H9 (cell line): ENCODE data around the gene PSMA6. TPM values are rescaled to one million over a fixed set of nuclear protein-coding genes. Genes with fewer than 3 reads are reported as not detected.

ENCODE experiments used
- DNase-seq: peaks from one replicate; pipeline ENCODE4 v3.0.0-alpha.2; 2017
- H2AFZ ChIP-seq: one replicate; pipeline ENCODE4 v1.6.1; 2013; ENCODE audit warnings: mild to moderate bottlenecking, low read length, control low read depth, moderate library complexity
- H2AK5ac ChIP-seq: 2 replicates; pipeline ENCODE4 v1.6.1; 2013; ENCODE audit warnings: low read length, control low read depth, mixed read lengths; ENCODE audit not compliant: insufficient read length
- H2BK120ac ChIP-seq: one replicate; pipeline ENCODE4 v1.6.1; 2013; ENCODE audit warnings: low read depth, mild to moderate bottlenecking, low read length, control low read depth, inconsistent platforms; ENCODE audit not compliant: poor library complexity, severe bottlenecking
- H2BK12ac ChIP-seq: 2 replicates; pipeline ENCODE4 v1.6.1; 2013; ENCODE audit warnings: low read length, control low read depth, mixed read lengths, low read depth; ENCODE audit not compliant: insufficient read length
- H2BK15ac ChIP-seq: 2 replicates; pipeline ENCODE4 v1.6.1; 2013; ENCODE audit warnings: low read depth, low read length, control low read depth
- H2BK20ac ChIP-seq: one replicate; pipeline ENCODE4 v1.6.1; 2013; ENCODE audit warnings: low read depth, mild to moderate bottlenecking, low read length, control low read depth, inconsistent platforms; ENCODE audit not compliant: poor library complexity, severe bottlenecking
- H2BK5ac ChIP-seq: 2 replicates; pipeline ENCODE4 v1.6.1; 2013; ENCODE audit warnings: low read length, control low read depth, mixed read lengths; ENCODE audit not compliant: insufficient read length
- H3K14ac ChIP-seq: 2 replicates; pipeline ENCODE4 v1.6.1; 2013; ENCODE audit warnings: low read length, control low read depth; ENCODE audit not compliant: insufficient read depth
- H3K18ac ChIP-seq: 2 replicates; pipeline ENCODE4 v1.6.1; 2013; ENCODE audit warnings: low read depth, mild to moderate bottlenecking, mixed read lengths, low read length, control low read depth; ENCODE audit not compliant: insufficient read length
- H3K23ac ChIP-seq: 2 replicates; pipeline ENCODE4 v1.6.1; 2013; ENCODE audit warnings: low read length, control low read depth, mixed read lengths, low read depth; ENCODE audit not compliant: insufficient read length
- H3K23me2 ChIP-seq: 2 replicates; pipeline ENCODE4 v1.6.1; 2013; ENCODE audit warnings: low read depth, mild to moderate bottlenecking, mixed read lengths, low read length, control low read depth; ENCODE audit not compliant: insufficient read length, poor library complexity, severe bottlenecking
- H3K27ac ChIP-seq: 2 replicates; pipeline ENCODE4 v1.5.1; 2013; ENCODE audit warnings: low read length, control low read depth, mixed read lengths, low read depth; ENCODE audit not compliant: insufficient read length
- H3K27me3 ChIP-seq: 2 replicates; pipeline ENCODE4 v1.6.1; 2013; ENCODE audit warnings: low read length, control low read depth, inconsistent platforms; ENCODE audit not compliant: insufficient read depth
- H3K4ac ChIP-seq: 2 replicates; pipeline ENCODE4 v1.6.1; 2013; ENCODE audit warnings: low read depth, mild to moderate bottlenecking, control low read depth, inconsistent platforms, low read length, moderate library complexity
- H3K4me1 ChIP-seq: 2 replicates; pipeline ENCODE4 v1.6.1; 2013; ENCODE audit warnings: low read length, control low read depth, inconsistent platforms; ENCODE audit not compliant: insufficient read depth
- H3K4me2 ChIP-seq: 2 replicates; pipeline ENCODE4 v1.6.1; 2013; ENCODE audit warnings: low read length, control low read depth, mixed read lengths; ENCODE audit not compliant: insufficient read length, insufficient read depth
- H3K56ac ChIP-seq: 2 replicates; pipeline ENCODE4 v1.6.1; 2013; ENCODE audit warnings: low read depth, mild to moderate bottlenecking, mixed read lengths, low read length, control low read depth; ENCODE audit not compliant: insufficient read length
- H3K79me1 ChIP-seq: 2 replicates; pipeline ENCODE4 v1.6.1; 2013; ENCODE audit warnings: low read depth, mild to moderate bottlenecking, moderate library complexity, low read length, control low read depth, inconsistent platforms; ENCODE audit not compliant: insufficient read depth, poor library complexity, severe bottlenecking
- H3K79me2 ChIP-seq: 2 replicates; pipeline ENCODE4 v1.6.1; 2013; ENCODE audit warnings: low read length, control low read depth, inconsistent platforms; ENCODE audit not compliant: insufficient read depth
- H3K9ac ChIP-seq: 2 replicates; pipeline ENCODE4 v1.6.1; 2013; ENCODE audit warnings: low read length, control low read depth, mixed read lengths; ENCODE audit not compliant: insufficient read length; ENCODE audit errors: extremely low read depth
- H3K9me3 ChIP-seq: one replicate; pipeline ENCODE4 v1.6.1; 2013; ENCODE audit warnings: low read depth, low read length, inconsistent platforms; ENCODE audit not compliant: control insufficient read depth
- H3T11ph ChIP-seq: one replicate; pipeline ENCODE4 v1.6.1; 2013; ENCODE audit warnings: mild to moderate bottlenecking, low read length, control low read depth, inconsistent platforms
- H4K20me1 ChIP-seq: one replicate; pipeline ENCODE4 v1.6.1; 2013; ENCODE audit not compliant: control insufficient read depth, insufficient read length, insufficient read depth
- H4K5ac ChIP-seq: 2 replicates; pipeline ENCODE4 v1.6.1; 2013; ENCODE audit warnings: low read depth, mild to moderate bottlenecking, mixed read lengths, low read length, control low read depth; ENCODE audit not compliant: insufficient read length
- H4K8ac ChIP-seq: replicated peaks from 2 replicates; pipeline ENCODE4 v1.6.1; 2013; ENCODE audit warnings: low read length, control low read depth, mixed read lengths, low read depth; ENCODE audit not compliant: insufficient read length
- H4K91ac ChIP-seq: 2 replicates; pipeline ENCODE4 v1.6.1; 2013; ENCODE audit warnings: low read depth, mild to moderate bottlenecking, moderate library complexity, mixed read lengths, low read length, control low read depth; ENCODE audit not compliant: insufficient read length
- H3K27ac Mint-ChIP-seq, 3 experiments: 2 replicates in 2 of 3; 3 replicates in 1 of 3; pipeline ENCODE4 v1.8.0; 2020 to 2021; ENCODE audit warnings: mixed read lengths in 3 of 3, mild to moderate bottlenecking in 1 of 3, moderate library complexity in 1 of 3
- H3K27me3 Mint-ChIP-seq: 2 replicates; pipeline ENCODE4 v1.8.0; 2021; ENCODE audit warnings: low read depth, mild to moderate bottlenecking, moderate library complexity, mixed read lengths
- H3K36me3 Mint-ChIP-seq, 3 experiments: 2 replicates in 2 of 3; 3 replicates in 1 of 3; pipeline ENCODE4 v1.8.0; 2020 to 2021; ENCODE audit warnings: low read depth in 3 of 3, mixed read lengths in 3 of 3; ENCODE audit not compliant: insufficient read depth in 1 of 3
- H3K4me1 Mint-ChIP-seq, 2 experiments: 2 replicates each; pipeline ENCODE4 v1.8.0; 2020; ENCODE audit warnings: mixed read lengths in 2 of 2
- H3K4me3 Mint-ChIP-seq, 2 experiments: 2 replicates in 1 of 2; 3 replicates in 1 of 2; pipeline ENCODE4 v1.8.0; 2020 to 2021; ENCODE audit warnings: mild to moderate bottlenecking in 2 of 2, mixed read lengths in 2 of 2, moderate library complexity in 1 of 2
- H3K9me3 Mint-ChIP-seq, 2 experiments: 2 replicates in 1 of 2; 3 replicates in 1 of 2; pipeline ENCODE4 v1.8.0; 2020; ENCODE audit warnings: mild to moderate bottlenecking in 2 of 2, mixed read lengths in 2 of 2, moderate library complexity in 1 of 2
- WGBS: extraction: QIAGEN DNeasy Blood & Tissue Kit; methylation state at CpG from one replicate; pipeline ENCODE4 v1.1.7; 2013; ENCODE audit warnings: missing lambda C conversion rate, low lambda C conversion rate, mixed read lengths; ENCODE audit not compliant: insufficient read length; ENCODE audit errors: extremely low coverage; 5-methylcytosine and 5-hydroxymethylcytosine counted together
- total RNA-seq: library from RNA; stranded (reverse); gene quantifications from 2 replicates; pipeline ENCODE4 v1.2.1, GENCODE V29; 2021
- TF ChIP-seq, protein P1 (sequence below): fragments of 200-600 bp; sonication (generic); conservative IDR thresholded peaks from 3 replicates; pipeline ENCODE4 v1.8.0; 2021; ENCODE audit warnings: antibody characterized with exemption, mild to moderate bottlenecking

Gene PSMA6
- total RNA-seq, 1 experiment from 2014 or later: 255 TPM

DNA sequence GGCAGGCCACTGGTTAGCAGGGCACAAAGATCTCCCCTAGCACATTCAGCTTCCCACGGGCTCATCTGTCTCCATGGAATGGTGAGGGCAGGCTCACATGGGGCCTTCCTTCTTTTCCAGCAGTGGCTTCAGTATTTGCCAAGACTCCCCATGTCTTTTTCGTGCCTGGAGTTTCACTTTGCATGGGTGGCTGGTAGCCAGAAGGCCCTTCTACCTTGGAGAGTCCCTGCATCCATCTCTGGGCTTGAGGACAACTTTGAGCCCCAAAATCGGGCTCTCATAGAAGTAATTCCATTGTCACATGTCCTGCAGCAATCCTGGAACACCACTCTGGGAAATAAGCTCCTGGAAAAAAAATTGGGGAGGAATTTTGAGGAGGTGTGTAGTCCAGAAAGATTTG is 70.3 kb downstream of the PSMA6 start:
- H4K5ac ChIP-seq: no peak overlapping the region
- no peaks in the 10 kb centered on the region for H3K27me3 ChIP-seq
- no peaks in the 10 kb centered on the region for H4K20me1 ChIP-seq
- H3K4me2 ChIP-seq: no peak overlapping the region
- H2BK15ac ChIP-seq: no peak overlapping the region
- no peak overlapping the region for H3K27ac Mint-ChIP-seq
- H2AK5ac ChIP-seq: no peak overlapping the region
- H3K4ac ChIP-seq: no peak overlapping the region
- H3K36me3 Mint-ChIP-seq: no peaks in the 10 kb centered on the region
- no peak overlapping the region for H4K91ac ChIP-seq
- WGBS: no CpG with 5 or more reads among the region's 3 CpGs
- H3K18ac ChIP-seq: no peak overlapping the region
- H3K4me3 Mint-ChIP-seq: no peak overlapping the region
- no peak overlapping the region for H2BK20ac ChIP-seq
- H3K23me2 ChIP-seq: no peaks in the 10 kb centered on the region
- no peaks in the 10 kb centered on the region; the same call in 1 of the 2 replicates for H3K4me1 ChIP-seq
- peaks cover 7 to 9% of the 10 kb centered on the region in 2 experiments for H3K4me1 Mint-ChIP-seq
- H3K56ac ChIP-seq: no peak overlapping the region
- no peaks in the 10 kb centered on the region for H3K9me3 Mint-ChIP-seq
- H3T11ph ChIP-seq: no peak overlapping the region
- TF ChIP-seq, protein P1, sequence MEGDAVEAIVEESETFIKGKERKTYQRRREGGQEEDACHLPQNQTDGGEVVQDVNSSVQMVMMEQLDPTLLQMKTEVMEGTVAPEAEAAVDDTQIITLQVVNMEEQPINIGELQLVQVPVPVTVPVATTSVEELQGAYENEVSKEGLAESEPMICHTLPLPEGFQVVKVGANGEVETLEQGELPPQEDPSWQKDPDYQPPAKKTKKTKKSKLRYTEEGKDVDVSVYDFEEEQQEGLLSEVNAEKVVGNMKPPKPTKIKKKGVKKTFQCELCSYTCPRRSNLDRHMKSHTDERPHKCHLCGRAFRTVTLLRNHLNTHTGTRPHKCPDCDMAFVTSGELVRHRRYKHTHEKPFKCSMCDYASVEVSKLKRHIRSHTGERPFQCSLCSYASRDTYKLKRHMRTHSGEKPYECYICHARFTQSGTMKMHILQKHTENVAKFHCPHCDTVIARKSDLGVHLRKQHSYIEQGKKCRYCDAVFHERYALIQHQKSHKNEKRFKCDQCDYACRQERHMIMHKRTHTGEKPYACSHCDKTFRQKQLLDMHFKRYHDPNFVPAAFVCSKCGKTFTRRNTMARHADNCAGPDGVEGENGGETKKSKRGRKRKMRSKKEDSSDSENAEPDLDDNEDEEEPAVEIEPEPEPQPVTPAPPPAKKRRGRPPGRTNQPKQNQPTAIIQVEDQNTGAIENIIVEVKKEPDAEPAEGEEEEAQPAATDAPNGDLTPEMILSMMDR: no peak
- H2AFZ ChIP-seq: no peak overlapping the region
- no peak overlapping the region for H3K9ac ChIP-seq
- no peak overlapping the region for H2BK120ac ChIP-seq
- DNase-seq: no peak
- no peak overlapping the region for H3K23ac ChIP-seq
- H2BK12ac ChIP-seq: no peak overlapping the region
- H2BK5ac ChIP-seq: no peak overlapping the region
- no peaks in the 10 kb centered on the region for H3K79me2 ChIP-seq
- no peak overlapping the region for H4K8ac ChIP-seq
- no peaks in the 10 kb centered on the region for H3K27me3 Mint-ChIP-seq
- no peaks in the 10 kb centered on the region for H3K79me1 ChIP-seq
- no peak overlapping the region for H3K27ac ChIP-seq
- H3K9me3 ChIP-seq: no peaks in the 10 kb centered on the region
- H3K14ac ChIP-seq: no peak overlapping the region
